Stimulated activated CD4-positive, alpha-beta T cell treated with anti-CD3 and anti-CD28 coated beads, Interleukin-2, amount 100 ng/mL, for 24 hours (primary cell): ENCODE measurements around the gene UBE3B.

Source experiments
- DNase-seq, 2 donors: peaks; one replicate each; pipeline ENCODE4 v3.0.0-alpha.2; 2020

UBE3B gene

GRCh38 chr12:109476807-109477184, 638 bp upstream of the UBE3B start:
- DNase-seq: no peak

- no peak for DNase-seq
These were observed 505 bp downstream of the UBE3B start for GRCh38 chr12:109477963-109478315.

GRCh38 chr12:109479761-109480160, 2.3 kb downstream of the UBE3B start:
- DNase-seq: no peak

GRCh38 chr12:109480356-109480755, 2.9 kb downstream of the UBE3B start:
- DNase-seq: no peak

- DNase-seq: no peak
These were observed 4.4 kb downstream of the UBE3B start for GRCh38 chr12:109481863-109482262.

GRCh38 chr12:109482491-109482890, 5.1 kb downstream of the UBE3B start:
- no peak for DNase-seq

GRCh38 chr12:109482894-109483293, 5.5 kb downstream of the UBE3B start:
- DNase-seq: no peak

- no peak for DNase-seq
These were observed 5.9 kb downstream of the UBE3B start for GRCh38 chr12:109483346-109483745.

- DNase-seq: no peak
These were observed 7.8 kb downstream of the UBE3B start for GRCh38 chr12:109485201-109485600.

GRCh38 chr12:109487181-109488050, 10.0 kb downstream of the UBE3B start:
- no peak for DNase-seq

- DNase-seq: no peak
These were observed 10.7 kb downstream of the UBE3B start for GRCh38 chr12:109488051-109488665.

GRCh38 chr12:109489016-109489954, 11.9 kb downstream of the UBE3B start:
- DNase-seq: no peak

GRCh38 chr12:109489955-109490565, 12.6 kb downstream of the UBE3B start:
- DNase-seq: no peak

- no peak for DNase-seq
These were observed 14.2 kb downstream of the UBE3B start for GRCh38 chr12:109491671-109492070.

- no peak for DNase-seq
These were observed 14.9 kb downstream of the UBE3B start for GRCh38 chr12:109492371-109492770.

- DNase-seq: no peak
These were observed 15.7 kb downstream of the UBE3B start for GRCh38 chr12:109493090-109493489.

GRCh38 chr12:109493938-109494337, 16.5 kb downstream of the UBE3B start:
- no peak for DNase-seq

GRCh38 chr12:109494348-109494881, 17.0 kb downstream of the UBE3B start:
- DNase-seq: no peak

GRCh38 chr12:109495012-109495411, 17.6 kb downstream of the UBE3B start:
- no peak for DNase-seq

GRCh38 chr12:109496306-109496705, 18.9 kb downstream of the UBE3B start:
- no peak for DNase-seq

- no peak for DNase-seq
These were observed 20.2 kb downstream of the UBE3B start for GRCh38 chr12:109497675-109498074.

- no peak for DNase-seq
These were observed 23.2 kb downstream of the UBE3B start for GRCh38 chr12:109500406-109501185.
